ENCODE data around the gene RUBCNL. TPM values are rescaled to one million over a fixed set of nuclear protein-coding genes. Genes with fewer than 3 reads are reported as not detected.

Gene RUBCNL
- total and polyA plus RNA-seq, 2 donors (not counting 3 experiments of a cell fraction or from before 2014, with no cell fraction given): not detected

GRCh38 chr13:46315036-46315435 lies 72.0 kb downstream of the RUBCNL start:
- Histone ChIP-seq H3K4me2 (ENCODE audit: insufficient read depth, low read length) (no peak overlapping the region), H3K27ac (ENCODE audit: insufficient read depth, low read depth, low read length) (no peak overlapping the region), H2AFZ (ENCODE audit: low read depth, low read length) (no peak overlapping the region), H3K79me2 (ENCODE audit: control insufficient read depth, insufficient read depth, low read length) (no peaks in the 10 kb centered on the region), H3K4me3 (replicated peaks in 1 of 3; ENCODE audit: insufficient read depth in 1 of 3, low read depth in 1 of 3, low read length in 3 of 3) (no peak overlapping the region), H3K36me3 (ENCODE audit: control insufficient read depth in 2 of 2, extremely low read depth in 1 of 2, insufficient read depth in 2 of 2, low read length in 2 of 2) (no peaks in the 10 kb centered on the region), H3K9me3 (replicated peaks; ENCODE audit: control insufficient read depth, insufficient read depth, low read length) (no peaks in the 10 kb centered on the region), H3K4me1 (ENCODE audit: control insufficient read depth, extremely low read depth, insufficient read depth, low read length) (no peaks in the 10 kb centered on the region), H3K9me1 (replicated peaks; ENCODE audit: control insufficient read depth, extremely low read depth, insufficient read depth, low read length) (no peaks in the 10 kb centered on the region), H3K9ac (replicated peaks; ENCODE audit: extremely low read depth, insufficient read depth, low read length) (no peak overlapping the region), H4K20me1 (replicated peaks; ENCODE audit: control insufficient read depth, extremely low read depth, insufficient read depth, low read length) (no peaks in the 10 kb centered on the region), H3K27me3 (ENCODE audit: control insufficient read depth in 2 of 2, insufficient read depth in 2 of 2, low read length in 2 of 2) (peaks cover 3 to 9% of the 10 kb centered on the region in 2 experiments)
- TF ChIP-seq POLR2AphosphoS5 (IDR thresholded peaks at IDR 0.05; ENCODE audit: insufficient read depth, low read depth, low read length): no peak
- no peak for TF ChIP-seq CTCF (IDR thresholded peaks at IDR 0.05; ENCODE audit: extremely low read depth in 1 of 2, insufficient read depth in 1 of 2, low read depth in 1 of 2, low read length in 2 of 2)
- TF ChIP-seq JUN (IDR thresholded peaks at IDR 0.05; ENCODE audit: borderline replicate concordance, insufficient read depth, insufficient read length, low read depth): no peak
- TF ChIP-seq GATA2 (IDR thresholded peaks at IDR 0.05; ENCODE audit: insufficient read depth, insufficient read length, low read depth, low read length): no peak
- TF ChIP-seq POLR2A (IDR thresholded peaks at IDR 0.05; ENCODE audit: low read depth, low read length): no peak
- TF ChIP-seq EZH2 (IDR thresholded peaks at IDR 0.05; ENCODE audit: borderline replicate concordance, low read depth, low read length, severe bottlenecking): no peak
- no peak for TF ChIP-seq MAX (IDR thresholded peaks at IDR 0.05; ENCODE audit: insufficient read depth, insufficient read length)
- TF ChIP-seq FOS (IDR thresholded peaks at IDR 0.05; ENCODE audit: borderline replicate concordance, insufficient read depth, low read length): no peak
- no peak for TF ChIP-seq MYC (IDR thresholded peaks at IDR 0.05; ENCODE audit: low read depth, low read length)
- no TSS peak for BruUV-seq (replicated peaks)
- intact Hi-C loops (cut with micrococcal nuclease) (no loop called here), dilution Hi-C loops (cut with MboI; ENCODE audit: extremely low pct_ligation_motif_present, low sequenced_read_pairs) (no loop called here)
- DNase-seq (ENCODE audit: low read depth, low spot score): no peak
- CTCF ChIA-PET: no interaction called here
- POLR2A ChIA-PET: no interaction called here
- FAIRE-seq: no peak
